ENCODE measurements around the gene AURKA.

Gene AURKA

DNA sequence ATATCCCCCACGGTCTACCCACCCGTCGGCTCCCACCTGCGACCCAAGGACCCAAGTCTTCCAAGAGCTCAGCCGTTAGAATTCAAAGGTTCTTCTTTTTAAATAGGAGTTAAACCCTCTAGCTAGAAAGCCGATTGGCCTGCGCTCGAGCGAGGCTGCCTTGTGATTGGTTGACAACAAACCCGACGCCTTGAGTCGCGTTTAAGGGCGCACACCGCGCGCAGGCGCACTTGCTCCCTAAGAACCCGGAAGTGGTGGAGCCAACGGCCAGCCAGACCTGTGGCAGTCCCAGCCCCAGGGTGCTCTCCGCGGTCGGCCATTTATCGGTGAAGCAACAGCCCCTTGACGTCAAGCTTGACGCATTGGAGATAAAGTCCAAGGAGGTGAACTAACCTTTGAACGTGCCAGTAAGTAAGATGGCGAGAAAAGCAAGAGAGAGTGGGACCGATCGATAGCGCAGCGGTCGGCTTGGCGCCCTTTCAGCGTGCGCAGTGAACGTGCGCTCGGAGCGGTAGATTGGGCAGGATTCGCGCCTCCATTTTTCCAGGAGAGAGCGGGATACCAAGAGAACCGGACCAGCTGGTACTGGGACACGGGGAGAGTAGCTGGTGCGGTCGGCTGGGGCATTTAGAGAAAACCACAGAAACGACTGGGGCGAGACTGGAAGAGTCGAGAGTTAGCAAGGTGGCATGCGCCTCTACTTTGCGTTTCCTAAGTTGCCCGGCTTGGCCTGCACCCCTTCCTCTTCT is at the start of gene AURKA, which contains the start of gene CSTF1:
AURKA (minus strand) TSS at position 84 of the 749 bp plus-strand sequence. CDS start 4,018 bp downstream, outside the sequence.
CSTF1 (plus strand) TSS at position 514 of the 749 bp plus-strand sequence. CDS start 2,908 bp downstream, outside the sequence.
- ATAC-seq (ENCODE audit: low read depth) = peak; percentile 89
- DNase-seq (ENCODE audit: low spot score in 2 of 2) = peak; percentile 96 to 99
- H3K9me3 Mint-ChIP-seq = no peaks in the 10 kb centered on the region
- peaks cover 16% of the 10 kb centered on the region for H3K4me1 Mint-ChIP-seq
- no peaks in the 10 kb centered on the region for H3K27me3 Mint-ChIP-seq
- peaks cover 17% of the 10 kb centered on the region for H3K36me3 Mint-ChIP-seq
- H3K27ac Mint-ChIP-seq = no peak within 1 kb of the TSS
- H3K4me3 Mint-ChIP-seq = peak within 1 kb of the TSS; percentile 75

- DNase-seq (ENCODE audit: low spot score in 2 of 2) = no peak
- Mint-ChIP-seq H3K36me3 (no peaks in the 10 kb centered on the region), H3K9me3 (no peaks in the 10 kb centered on the region), H3K4me3 (no peak overlapping the region), H3K4me1 (peaks cover 5% of the 10 kb centered on the region), H3K27me3 (peaks cover 5% of the 10 kb centered on the region), H3K27ac (no peak overlapping the region)
- peak; percentile 37 for ATAC-seq (ENCODE audit: low read depth)
Measured at GRCh38 chr20:56440346-56441007, 48.5 kb upstream of the AURKA start.

DNA sequence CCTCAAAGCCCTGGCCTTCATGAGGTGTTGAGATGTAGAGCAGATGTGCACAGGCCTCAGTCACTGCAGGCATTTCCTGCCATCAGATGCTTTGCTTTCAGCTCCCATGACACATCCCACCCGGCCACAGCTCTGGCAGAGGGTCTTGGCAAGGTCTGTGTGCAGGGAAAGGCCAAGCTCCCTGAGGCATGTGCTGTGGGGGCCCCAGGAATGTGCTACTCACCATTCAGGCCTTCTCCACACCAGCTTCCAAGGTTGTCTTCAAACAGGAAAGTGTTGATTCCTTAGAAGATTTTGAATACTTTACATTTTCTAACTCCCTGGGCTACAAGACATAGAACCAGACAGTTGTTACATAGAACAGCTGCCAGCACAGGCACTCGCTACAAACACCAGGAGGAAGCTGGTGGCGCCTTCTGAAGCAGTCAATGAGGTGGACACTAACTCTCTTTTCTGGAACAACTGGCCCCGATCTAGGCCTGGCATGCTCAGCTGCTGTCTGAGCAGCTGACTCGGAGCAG is 47.8 kb upstream of the AURKA start:
- ATAC-seq (ENCODE audit: low read depth) (no peak), DNase-seq (ENCODE audit: low spot score in 2 of 2) (no peak)
- no peaks in the 10 kb centered on the region for H3K9me3 Mint-ChIP-seq
- H3K36me3 Mint-ChIP-seq = no peaks in the 10 kb centered on the region
- peaks cover 10% of the 10 kb centered on the region for H3K4me1 Mint-ChIP-seq
- no peak overlapping the region for H3K4me3 Mint-ChIP-seq
- H3K27ac Mint-ChIP-seq = no peak overlapping the region
- H3K27me3 Mint-ChIP-seq = peaks cover 3% of the 10 kb centered on the region

GRCh38 chr20:56438284-56438683 is 46.3 kb upstream of the AURKA start:
- ATAC-seq (ENCODE audit: low read depth) = no peak
- Mint-ChIP-seq H3K36me3 (no peaks in the 10 kb centered on the region), H3K4me3 (no peak overlapping the region), H3K27ac (no peak overlapping the region), H3K27me3 (no peaks in the 10 kb centered on the region), H3K9me3 (no peaks in the 10 kb centered on the region), H3K4me1 (peaks cover 10% of the 10 kb centered on the region)
- no peak for DNase-seq (ENCODE audit: low spot score in 2 of 2)

DNA sequence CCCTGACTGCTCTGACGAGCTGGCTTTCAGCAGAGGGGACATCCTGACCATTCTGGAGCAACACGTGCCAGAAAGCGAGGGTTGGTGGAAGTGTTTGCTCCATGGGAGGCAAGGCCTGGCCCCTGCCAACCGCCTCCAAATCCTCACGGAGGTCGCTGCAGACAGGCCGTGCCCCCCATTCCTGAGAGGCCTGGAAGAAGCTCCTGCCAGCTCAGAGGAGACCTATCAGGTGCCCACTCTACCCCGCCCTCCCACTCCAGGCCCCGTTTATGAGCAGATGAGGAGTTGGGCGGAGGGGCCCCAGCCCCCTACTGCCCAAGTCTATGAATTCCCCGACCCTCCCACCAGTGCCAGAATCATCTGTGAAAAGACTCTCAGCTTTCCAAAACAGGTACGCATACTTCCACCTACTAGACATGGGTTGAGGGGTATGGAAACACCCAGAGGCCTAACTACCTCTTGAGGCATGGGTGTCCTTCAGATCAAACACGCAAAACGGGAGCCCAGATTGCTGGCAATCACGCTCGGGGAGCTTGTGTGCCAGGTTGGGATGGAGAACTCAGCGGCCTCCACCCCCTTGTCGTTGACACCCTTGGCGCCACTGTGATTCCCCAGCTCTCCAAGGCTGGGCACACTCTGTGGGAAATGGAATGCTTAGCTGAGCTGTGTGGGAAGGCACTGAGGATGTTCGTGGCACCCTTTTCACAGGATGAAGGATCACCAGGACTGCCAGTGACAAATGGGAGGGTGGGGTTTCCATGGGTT is 45.4 kb upstream of the AURKA start:
- peaks cover 10% of the 10 kb centered on the region for H3K4me1 Mint-ChIP-seq
- H3K36me3 Mint-ChIP-seq = no peaks in the 10 kb centered on the region
- DNase-seq (ENCODE audit: low spot score in 2 of 2) (no peak), ATAC-seq (ENCODE audit: low read depth) (no peak)
- no peaks in the 10 kb centered on the region for H3K27me3 Mint-ChIP-seq
- no peak overlapping the region for H3K27ac Mint-ChIP-seq
- no peak overlapping the region for H3K4me3 Mint-ChIP-seq
- no peaks in the 10 kb centered on the region for H3K9me3 Mint-ChIP-seq

GRCh38 chr20:56433880-56434255 is 41.9 kb upstream of the AURKA start:
- no peak for ATAC-seq (ENCODE audit: low read depth)

DNA sequence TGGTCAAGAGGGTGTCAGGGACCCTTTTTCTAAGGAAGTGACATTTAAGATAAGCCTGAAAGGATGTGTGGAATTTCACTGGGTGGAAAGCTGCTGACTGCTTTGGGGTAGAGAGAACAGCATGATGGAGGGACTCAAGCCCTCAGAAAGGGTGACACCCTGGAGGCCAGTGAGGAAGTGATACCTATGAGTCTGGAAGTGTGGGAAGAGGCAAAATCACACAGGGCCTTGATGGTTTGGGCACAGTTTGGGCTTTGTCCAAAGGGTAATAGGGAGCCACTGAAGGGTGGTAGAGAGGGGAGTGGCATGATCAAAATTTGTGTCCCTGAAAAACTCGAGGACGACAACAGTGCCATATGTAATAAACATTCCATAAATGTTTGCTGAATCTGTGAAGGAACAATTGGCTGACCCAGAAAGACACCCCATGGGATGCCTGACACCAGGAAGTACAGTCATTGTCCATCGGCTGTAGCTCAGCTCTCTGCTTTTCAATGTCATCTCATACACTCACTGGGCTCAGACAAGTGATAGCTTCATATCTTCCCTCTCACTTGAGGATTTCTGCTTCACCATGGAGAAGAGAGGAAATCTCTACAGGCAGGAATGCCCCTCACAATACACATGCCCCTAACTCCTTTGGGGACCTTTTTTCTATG is 41.3 kb upstream of the AURKA start:
- H3K27ac Mint-ChIP-seq = no peak overlapping the region
- H3K4me1 Mint-ChIP-seq = peaks cover 21% of the 10 kb centered on the region
- H3K9me3 Mint-ChIP-seq = peaks cover 1% of the 10 kb centered on the region
- H3K36me3 Mint-ChIP-seq = peaks cover 2% of the 10 kb centered on the region
- no peak overlapping the region for H3K4me3 Mint-ChIP-seq
- DNase-seq (ENCODE audit: low spot score in 2 of 2) (no peak), ATAC-seq (ENCODE audit: low read depth) (no peak)
- no peaks in the 10 kb centered on the region for H3K27me3 Mint-ChIP-seq

More at GRCh38 chr20:56433880-56434255, 41.9 kb upstream of the AURKA start:
- Mint-ChIP-seq H3K36me3 (peaks cover 2% of the 10 kb centered on the region), H3K27ac (no peak overlapping the region), H3K4me1 (peaks cover 21% of the 10 kb centered on the region), H3K4me3 (no peak overlapping the region), H3K27me3 (no peaks in the 10 kb centered on the region), H3K9me3 (peaks cover 1% of the 10 kb centered on the region)
- no peak for DNase-seq (ENCODE audit: low spot score in 2 of 2)

GRCh38 chr20:56431471-56431870 is 39.5 kb upstream of the AURKA start:
- H3K27ac Mint-ChIP-seq = no peak overlapping the region
- H3K4me1 Mint-ChIP-seq = peaks cover 23% of the 10 kb centered on the region
- DNase-seq (ENCODE audit: low spot score in 2 of 2) (no peak), ATAC-seq (ENCODE audit: low read depth) (no peak)
- H3K4me3 Mint-ChIP-seq = no peak overlapping the region
- H3K27me3 Mint-ChIP-seq = no peaks in the 10 kb centered on the region
- peaks cover 2% of the 10 kb centered on the region for H3K36me3 Mint-ChIP-seq
- peaks cover 1% of the 10 kb centered on the region for H3K9me3 Mint-ChIP-seq

- no peaks in the 10 kb centered on the region for H3K27me3 Mint-ChIP-seq
Measured at GRCh38 chr20:56430957-56431356, 38.9 kb upstream of the AURKA start.

DNA sequence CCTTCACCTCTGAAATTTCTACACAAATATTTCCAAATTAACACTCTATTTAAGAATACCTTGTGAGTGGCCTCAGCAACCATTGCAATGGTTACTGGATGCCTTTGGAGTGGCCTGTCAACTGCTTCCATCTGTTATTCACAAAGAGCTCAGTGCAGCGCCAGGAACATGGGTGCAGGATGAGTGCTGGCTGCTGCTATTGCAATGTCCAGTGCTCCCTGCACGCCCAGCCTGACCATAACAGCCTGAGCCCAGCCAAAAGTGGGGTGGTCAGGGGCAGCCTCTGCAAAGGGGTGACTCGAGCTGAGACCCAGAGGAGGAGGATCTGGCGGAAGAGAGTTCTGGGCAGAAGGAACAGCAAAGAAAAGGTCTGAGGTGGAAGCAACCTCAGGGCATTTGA is 38.4 kb upstream of the AURKA start:
- no peak overlapping the region for H3K27ac Mint-ChIP-seq

More at GRCh38 chr20:56430957-56431356, 38.9 kb upstream of the AURKA start:
- no peak overlapping the region for H3K27ac Mint-ChIP-seq
- H3K36me3 Mint-ChIP-seq = peaks cover 2% of the 10 kb centered on the region
- H3K9me3 Mint-ChIP-seq = peaks cover 1% of the 10 kb centered on the region
- H3K4me1 Mint-ChIP-seq = peaks cover 23% of the 10 kb centered on the region
- no peak overlapping the region for H3K4me3 Mint-ChIP-seq
- DNase-seq (ENCODE audit: low spot score in 2 of 2) (no peak), ATAC-seq (ENCODE audit: low read depth) (no peak)

GRCh38 chr20:56429941-56430340 is 37.9 kb upstream of the AURKA start:
- Mint-ChIP-seq H3K27ac (peak overlapping the region; percentile 28), H3K4me1 (peaks cover 19% of the 10 kb centered on the region), H3K4me3 (peak overlapping the region; percentile 74), H3K27me3 (no peaks in the 10 kb centered on the region), H3K36me3 (peaks cover 2% of the 10 kb centered on the region), H3K9me3 (peaks cover 1% of the 10 kb centered on the region)
- ATAC-seq (ENCODE audit: low read depth) (no peak), DNase-seq (ENCODE audit: low spot score in 2 of 2) (no peak)

More for the DNA sequence above, 38.4 kb upstream of the AURKA start:
- DNase-seq (ENCODE audit: low spot score in 2 of 2) = no peak
- ATAC-seq (ENCODE audit: low read depth) = no peak
- Mint-ChIP-seq H3K27me3 (no peaks in the 10 kb centered on the region), H3K4me3 (no peak overlapping the region), H3K9me3 (peaks cover 1% of the 10 kb centered on the region), H3K4me1 (peaks cover 23% of the 10 kb centered on the region), H3K36me3 (peaks cover 2% of the 10 kb centered on the region)

DNA sequence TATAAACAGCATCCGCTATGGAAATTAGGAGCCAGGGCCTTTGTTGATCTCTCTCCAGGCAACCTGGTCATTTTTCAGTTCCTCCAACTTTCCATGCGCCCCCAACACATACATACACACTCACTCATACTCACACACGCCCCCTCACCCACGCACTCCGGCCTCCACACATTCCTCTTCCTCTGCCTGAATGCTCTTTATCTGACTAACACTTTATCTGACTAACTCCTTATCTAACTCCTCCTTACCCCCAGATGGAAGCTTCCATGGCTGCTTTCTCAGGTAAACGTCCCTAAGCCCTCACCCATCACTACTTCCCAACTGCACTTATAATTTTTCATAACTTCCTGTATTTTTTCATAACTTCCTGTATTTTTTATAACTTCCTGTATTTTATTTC is 37.5 kb upstream of the AURKA start:
- H3K27ac Mint-ChIP-seq = peak overlapping the region; percentile 28
- DNase-seq (ENCODE audit: low spot score in 2 of 2) (no peak), ATAC-seq (ENCODE audit: low read depth) (peak; percentile 51)
- H3K36me3 Mint-ChIP-seq = peaks cover 2% of the 10 kb centered on the region
- no peaks in the 10 kb centered on the region for H3K27me3 Mint-ChIP-seq
- H3K9me3 Mint-ChIP-seq = peaks cover 1% of the 10 kb centered on the region
- peak overlapping the region; percentile 74 for H3K4me3 Mint-ChIP-seq
- peaks cover 18% of the 10 kb centered on the region for H3K4me1 Mint-ChIP-seq

DNA sequence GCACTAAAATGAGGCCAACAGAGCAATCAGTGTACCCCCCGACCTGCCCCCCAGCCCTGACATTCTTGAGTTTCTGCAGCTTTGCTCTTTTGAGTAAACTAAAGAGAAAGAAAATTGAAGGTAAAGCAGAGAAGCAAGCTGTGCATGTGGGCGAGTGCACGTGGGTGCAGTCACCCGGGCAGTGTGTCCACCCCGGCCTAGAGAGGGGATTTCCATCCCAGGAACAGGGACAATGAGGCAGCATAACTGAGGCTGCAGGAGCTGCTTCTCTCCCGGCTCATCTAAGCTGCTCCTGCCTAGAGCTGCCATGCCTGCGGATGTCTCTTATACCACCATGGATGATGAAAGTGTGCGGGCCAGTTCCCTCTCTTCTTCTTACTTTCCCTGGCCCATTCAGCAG is 36.9 kb upstream of the AURKA start:
- DNase-seq (ENCODE audit: low spot score in 2 of 2) (no peak), ATAC-seq (ENCODE audit: low read depth) (no peak)
- peaks cover 2% of the 10 kb centered on the region for H3K36me3 Mint-ChIP-seq
- H3K4me3 Mint-ChIP-seq = peak overlapping the region; percentile 74
- H3K4me1 Mint-ChIP-seq = peaks cover 18% of the 10 kb centered on the region
- no peaks in the 10 kb centered on the region for H3K27me3 Mint-ChIP-seq
- peaks cover 1% of the 10 kb centered on the region for H3K9me3 Mint-ChIP-seq
- no peak overlapping the region for H3K27ac Mint-ChIP-seq

Data from memory B cell (primary cell).